Measurements from ENCODE around the gene TAX1BP3. TPM values are rescaled to one million over a fixed set of nuclear protein-coding genes. Genes with fewer than 3 reads are reported as not detected.

Gene TAX1BP3
- total and polyA plus RNA-seq, 9 of the 15 experiments (the other 6 are each of a cell fraction or from before 2014, with no cell fraction given): 0.99 to 14.5 (median 6.2) TPM

DNA sequence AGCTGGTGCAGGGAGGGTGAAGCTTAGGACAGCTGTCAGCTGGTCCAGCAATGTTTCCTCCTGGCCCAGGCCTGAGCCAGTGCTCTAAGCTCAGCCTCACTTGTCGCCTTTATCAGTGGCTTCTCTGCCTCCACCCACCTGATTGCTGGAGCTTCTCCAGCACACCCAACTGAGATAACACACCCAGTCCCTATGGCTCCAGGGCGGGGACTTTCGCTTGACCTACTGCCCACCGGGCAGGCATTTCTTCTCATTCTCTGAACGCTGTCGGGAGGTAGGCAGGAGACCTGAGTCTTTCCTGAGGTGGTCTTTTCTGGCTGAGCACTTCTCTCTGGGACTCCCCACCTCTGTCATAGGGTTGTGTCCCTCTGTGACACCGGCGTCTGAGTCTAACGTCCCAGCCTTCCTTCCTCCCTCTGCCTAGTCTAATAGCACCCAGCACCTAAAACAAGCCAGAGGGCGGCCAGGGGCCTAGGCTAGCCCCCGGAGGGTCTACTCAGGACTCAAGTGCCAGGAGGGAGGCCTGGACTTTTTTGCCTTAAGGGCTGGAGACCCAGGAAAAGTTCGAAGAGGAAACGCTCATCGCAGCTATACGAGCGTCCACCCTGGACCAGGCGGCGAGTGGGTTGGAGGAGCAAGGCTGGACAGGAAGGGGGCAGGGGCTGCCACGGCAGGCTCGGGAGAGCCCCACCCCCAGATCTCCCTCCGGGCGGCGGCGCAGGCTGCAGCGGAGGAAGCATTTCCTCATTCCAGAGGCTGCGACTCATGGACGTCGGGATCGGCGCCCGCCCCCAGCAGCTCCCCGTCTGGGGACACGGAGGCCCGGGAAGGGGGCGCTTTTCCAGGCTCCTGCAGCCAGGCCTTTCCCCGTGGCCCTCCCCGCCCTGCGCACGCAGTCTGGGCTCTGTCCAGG lies 756 bp downstream of the TAX1BP3 start (continued):
- no peak for TF ChIP-seq FUS (optimal IDR thresholded peaks at IDR 0.05; ENCODE audit: low read depth, low read length)
- no peak for TF ChIP-seq PRMT5 (CRISPR knock-in tag; IDR thresholded peaks at IDR 0.05)
- TF ChIP-seq, protein P1, sequence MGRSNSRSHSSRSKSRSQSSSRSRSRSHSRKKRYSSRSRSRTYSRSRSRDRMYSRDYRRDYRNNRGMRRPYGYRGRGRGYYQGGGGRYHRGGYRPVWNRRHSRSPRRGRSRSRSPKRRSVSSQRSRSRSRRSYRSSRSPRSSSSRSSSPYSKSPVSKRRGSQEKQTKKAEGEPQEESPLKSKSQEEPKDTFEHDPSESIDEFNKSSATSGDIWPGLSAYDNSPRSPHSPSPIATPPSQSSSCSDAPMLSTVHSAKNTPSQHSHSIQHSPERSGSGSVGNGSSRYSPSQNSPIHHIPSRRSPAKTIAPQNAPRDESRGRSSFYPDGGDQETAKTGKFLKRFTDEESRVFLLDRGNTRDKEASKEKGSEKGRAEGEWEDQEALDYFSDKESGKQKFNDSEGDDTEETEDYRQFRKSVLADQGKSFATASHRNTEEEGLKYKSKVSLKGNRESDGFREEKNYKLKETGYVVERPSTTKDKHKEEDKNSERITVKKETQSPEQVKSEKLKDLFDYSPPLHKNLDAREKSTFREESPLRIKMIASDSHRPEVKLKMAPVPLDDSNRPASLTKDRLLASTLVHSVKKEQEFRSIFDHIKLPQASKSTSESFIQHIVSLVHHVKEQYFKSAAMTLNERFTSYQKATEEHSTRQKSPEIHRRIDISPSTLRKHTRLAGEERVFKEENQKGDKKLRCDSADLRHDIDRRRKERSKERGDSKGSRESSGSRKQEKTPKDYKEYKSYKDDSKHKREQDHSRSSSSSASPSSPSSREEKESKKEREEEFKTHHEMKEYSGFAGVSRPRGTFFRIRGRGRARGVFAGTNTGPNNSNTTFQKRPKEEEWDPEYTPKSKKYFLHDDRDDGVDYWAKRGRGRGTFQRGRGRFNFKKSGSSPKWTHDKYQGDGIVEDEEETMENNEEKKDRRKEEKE (IDR thresholded peaks at IDR 0.05; ENCODE audit: borderline replicate concordance in 1 of 2, control insufficient read depth in 1 of 2, low read depth in 2 of 2, low read length in 1 of 2): no peak
- TF ChIP-seq ZNF384 (IDR thresholded peaks at IDR 0.05; ENCODE audit: low read depth, low read length): peak; percentile 49; the same call in 1 of the 2 replicates
- peak; percentile 30; the same call in 1 of the 2 replicates for TF ChIP-seq SOX6 (IDR thresholded peaks at IDR 0.05)
- TF ChIP-seq, protein P2, sequence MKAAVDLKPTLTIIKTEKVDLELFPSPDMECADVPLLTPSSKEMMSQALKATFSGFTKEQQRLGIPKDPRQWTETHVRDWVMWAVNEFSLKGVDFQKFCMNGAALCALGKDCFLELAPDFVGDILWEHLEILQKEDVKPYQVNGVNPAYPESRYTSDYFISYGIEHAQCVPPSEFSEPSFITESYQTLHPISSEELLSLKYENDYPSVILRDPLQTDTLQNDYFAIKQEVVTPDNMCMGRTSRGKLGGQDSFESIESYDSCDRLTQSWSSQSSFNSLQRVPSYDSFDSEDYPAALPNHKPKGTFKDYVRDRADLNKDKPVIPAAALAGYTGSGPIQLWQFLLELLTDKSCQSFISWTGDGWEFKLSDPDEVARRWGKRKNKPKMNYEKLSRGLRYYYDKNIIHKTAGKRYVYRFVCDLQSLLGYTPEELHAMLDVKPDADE (conservative IDR thresholded peaks at IDR 0.05; ENCODE audit: control insufficient read depth, low read depth, low read length): no peak
- TF ChIP-seq, protein P3, sequence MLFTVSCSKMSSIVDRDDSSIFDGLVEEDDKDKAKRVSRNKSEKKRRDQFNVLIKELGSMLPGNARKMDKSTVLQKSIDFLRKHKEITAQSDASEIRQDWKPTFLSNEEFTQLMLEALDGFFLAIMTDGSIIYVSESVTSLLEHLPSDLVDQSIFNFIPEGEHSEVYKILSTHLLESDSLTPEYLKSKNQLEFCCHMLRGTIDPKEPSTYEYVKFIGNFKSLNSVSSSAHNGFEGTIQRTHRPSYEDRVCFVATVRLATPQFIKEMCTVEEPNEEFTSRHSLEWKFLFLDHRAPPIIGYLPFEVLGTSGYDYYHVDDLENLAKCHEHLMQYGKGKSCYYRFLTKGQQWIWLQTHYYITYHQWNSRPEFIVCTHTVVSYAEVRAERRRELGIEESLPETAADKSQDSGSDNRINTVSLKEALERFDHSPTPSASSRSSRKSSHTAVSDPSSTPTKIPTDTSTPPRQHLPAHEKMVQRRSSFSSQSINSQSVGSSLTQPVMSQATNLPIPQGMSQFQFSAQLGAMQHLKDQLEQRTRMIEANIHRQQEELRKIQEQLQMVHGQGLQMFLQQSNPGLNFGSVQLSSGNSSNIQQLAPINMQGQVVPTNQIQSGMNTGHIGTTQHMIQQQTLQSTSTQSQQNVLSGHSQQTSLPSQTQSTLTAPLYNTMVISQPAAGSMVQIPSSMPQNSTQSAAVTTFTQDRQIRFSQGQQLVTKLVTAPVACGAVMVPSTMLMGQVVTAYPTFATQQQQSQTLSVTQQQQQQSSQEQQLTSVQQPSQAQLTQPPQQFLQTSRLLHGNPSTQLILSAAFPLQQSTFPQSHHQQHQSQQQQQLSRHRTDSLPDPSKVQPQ (CRISPR knock-in tag; IDR thresholded peaks at IDR 0.05; ENCODE audit: borderline replicate concordance): no peak
- TF ChIP-seq ERF (CRISPR knock-in tag; IDR thresholded peaks at IDR 0.05): no peak
- TF ChIP-seq TCF3 (CRISPR knock-in tag; IDR thresholded peaks at IDR 0.05): peak; percentile 47; the same call in 1 of the 2 replicates
- peak in 1 of 2 experiments; percentile 65; a peak in 1 of 4 replicates for TF ChIP-seq TEAD1 (CRISPR knock-in tag; IDR thresholded peaks at IDR 0.05)
- TF ChIP-seq, protein P4, sequence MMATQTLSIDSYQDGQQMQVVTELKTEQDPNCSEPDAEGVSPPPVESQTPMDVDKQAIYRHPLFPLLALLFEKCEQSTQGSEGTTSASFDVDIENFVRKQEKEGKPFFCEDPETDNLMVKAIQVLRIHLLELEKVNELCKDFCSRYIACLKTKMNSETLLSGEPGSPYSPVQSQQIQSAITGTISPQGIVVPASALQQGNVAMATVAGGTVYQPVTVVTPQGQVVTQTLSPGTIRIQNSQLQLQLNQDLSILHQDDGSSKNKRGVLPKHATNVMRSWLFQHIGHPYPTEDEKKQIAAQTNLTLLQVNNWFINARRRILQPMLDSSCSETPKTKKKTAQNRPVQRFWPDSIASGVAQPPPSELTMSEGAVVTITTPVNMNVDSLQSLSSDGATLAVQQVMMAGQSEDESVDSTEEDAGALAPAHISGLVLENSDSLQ (IDR thresholded peaks at IDR 0.05): peak; percentile 42
- TF ChIP-seq RNF2 (IDR thresholded peaks at IDR 0.05): no peak
- TF ChIP-seq SP2 (IDR thresholded peaks at IDR 0.05; ENCODE audit: extremely low read depth, low read depth, low read length, poor library complexity, severe bottlenecking): no peak
- no peak for TF ChIP-seq MEF2A (IDR thresholded peaks at IDR 0.05; ENCODE audit: control insufficient read depth, low read depth, low read length)

Measured in K562 (cell line).